ENCODE measurements around the gene HMGCLL1. TPM values are rescaled to one million over a fixed set of nuclear protein-coding genes. Genes with fewer than 3 reads are reported as not detected.

HMGCLL1 gene
- total and polyA plus RNA-seq, 7 donors, result 0.23 to 7.5 (median 0.89) TPM; not detected in 1

- intact Hi-C loops (cut with DNase I), result no loop called here
- TF ChIP-seq POLR2AphosphoS5 (IDR thresholded peaks at IDR 0.05) (no peak), EP300 (IDR thresholded peaks at IDR 0.05) (no peak), CTCF (IDR thresholded peaks at IDR 0.05) (no peak), POLR2A (IDR thresholded peaks at IDR 0.05) (no peak)
- Histone ChIP-seq H3K9me3 (no peaks in the 10 kb centered on the region), H3K4me1 (no peaks in the 10 kb centered on the region), H3K4me3 (no peak overlapping the region), H3K36me3 (no peaks in the 10 kb centered on the region), H3K27me3 (no peaks in the 10 kb centered on the region), H3K27ac (no peak overlapping the region)
- no peak for DNase-seq
- WGBS, 2 donors, result 66 to 74% methylated on average over 7 of the region's 7 CpGs
Observed at GRCh38 chr6:55443238-55444134, 135.5 kb downstream of the HMGCLL1 start.

- Histone ChIP-seq H3K27me3 (no peaks in the 10 kb centered on the region), H3K27ac (no peak overlapping the region), H3K4me1 (no peaks in the 10 kb centered on the region), H3K4me3 (no peak overlapping the region), H3K36me3 (no peaks in the 10 kb centered on the region), H3K9me3 (no peaks in the 10 kb centered on the region)
- intact Hi-C loops (cut with DNase I), result no loop called here
- DNase-seq, result no peak
- no peak for TF ChIP-seq POLR2A (IDR thresholded peaks at IDR 0.05)
- TF ChIP-seq POLR2AphosphoS5 (IDR thresholded peaks at IDR 0.05), result no peak
- TF ChIP-seq CTCF (IDR thresholded peaks at IDR 0.05), result no peak
- TF ChIP-seq EP300 (IDR thresholded peaks at IDR 0.05), result no peak
- 76 to 80% methylated on average over 3 of the region's 3 CpGs for WGBS, 2 donors
Observed at GRCh38 chr6:55438203-55438602, 140.8 kb downstream of the HMGCLL1 start.

GRCh38 chr6:55437141-55437540 is 141.9 kb downstream of the HMGCLL1 start:
- intact Hi-C loops (cut with DNase I), result no loop called here
- no peak for DNase-seq
- Histone ChIP-seq H3K27me3 (no peaks in the 10 kb centered on the region), H3K36me3 (no peaks in the 10 kb centered on the region), H3K27ac (no peak overlapping the region), H3K4me1 (no peaks in the 10 kb centered on the region), H3K9me3 (no peaks in the 10 kb centered on the region), H3K4me3 (no peak overlapping the region)
- no peak for TF ChIP-seq CTCF (IDR thresholded peaks at IDR 0.05)
- no peak for TF ChIP-seq POLR2AphosphoS5 (IDR thresholded peaks at IDR 0.05)
- no peak for TF ChIP-seq EP300 (IDR thresholded peaks at IDR 0.05)
- TF ChIP-seq POLR2A (IDR thresholded peaks at IDR 0.05), result no peak
- 81 to 89% methylated on average over 4 of the region's 4 CpGs for WGBS, 2 donors

- no peaks in the 10 kb centered on the region for H3K4me1 ChIP-seq
- H3K36me3 ChIP-seq, result no peaks in the 10 kb centered on the region
- no peaks in the 10 kb centered on the region for H3K9me3 ChIP-seq
- no peak overlapping the region for H3K4me3 ChIP-seq
- TF ChIP-seq POLR2AphosphoS5 (IDR thresholded peaks at IDR 0.05), result no peak
- TF ChIP-seq CTCF (IDR thresholded peaks at IDR 0.05), result no peak
- no peak for TF ChIP-seq POLR2A (IDR thresholded peaks at IDR 0.05)
- no peak for TF ChIP-seq EP300 (IDR thresholded peaks at IDR 0.05)
- intact Hi-C loops (cut with DNase I), result no loop called here
- no peak overlapping the region for H3K27ac ChIP-seq
- no peaks in the 10 kb centered on the region for H3K27me3 ChIP-seq
- no peak for DNase-seq
- WGBS, 2 donors, result 42 to 57% methylated on average over 2 of the region's 2 CpGs
Observed at GRCh38 chr6:55433446-55434130, 145.4 kb downstream of the HMGCLL1 start.
